Measurements from ENCODE around the gene TCP11X2.
"Not testable (repeated sequence)": the region's sequence is repeated elsewhere in the genome, so short reads cannot be mapped to it uniquely, and the experiment has no call there.

DNA sequence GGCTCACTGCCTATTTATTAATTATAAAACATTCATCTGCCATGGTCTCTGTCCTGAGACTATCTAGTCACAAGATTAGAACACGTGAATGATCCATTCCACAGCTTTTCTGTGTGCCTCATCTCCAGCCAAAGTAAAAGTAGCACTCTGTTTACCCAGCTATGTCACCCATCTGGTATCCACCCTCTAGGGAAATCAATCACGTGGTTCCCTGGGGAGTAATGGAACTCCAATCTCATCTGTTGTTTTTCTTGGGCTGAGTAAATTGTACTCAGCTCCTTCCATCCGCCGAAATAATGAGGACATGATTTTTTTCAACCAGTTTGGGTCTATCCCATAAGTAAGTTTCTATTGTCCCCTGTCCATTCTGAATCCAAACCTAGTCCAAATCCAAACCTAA lies 13.0 kb downstream of the TCP11X2 start:
- TF ChIP-seq POLR2AphosphoS5 (IDR thresholded peaks at IDR 0.05; ENCODE audit: borderline replicate concordance, low read depth, low read length); EZH2 (IDR thresholded peaks at IDR 0.05); FOXP2 (optimal IDR thresholded peaks at IDR 0.05; ENCODE audit: control extremely low read depth, extremely low read length, insufficient read depth): not testable (repeated sequence)

All from SK-N-MC (cell line).